Stimulated activated CD8-positive, alpha-beta memory T cell treated with anti-CD3 and anti-CD28 coated beads, Interleukin-7, amount 100 ng/mL, for 48 hours (primary cell): ENCODE measurements around the gene ABCE1.
A peak's percentile ranks its signal among the peaks of the same experiment; 100 is the strongest.

ENCODE experiments used
- DNase-seq, 2 donors: peaks; one replicate each; pipeline ENCODE4 v3.0.0-alpha.2; 2020; ENCODE audit warnings: low read depth in 1 of 2; ENCODE audit errors: extremely low read depth in 1 of 2

The ABCE1 gene

GRCh38 chr4:145097821-145098674 lies at the start of gene ABCE1, which contains the start of gene ANAPC10:
Gene ABCE1 (plus strand): TSS chr4:145098311. CDS start chr4:145104413, 6,102 bp downstream.
Gene ANAPC10 (minus strand): TSS chr4:145098196. CDS start chr4:145096099, 2,097 bp downstream.
- peak; percentile 89 to 97 for DNase-seq

- DNase-seq, result no peak
Measured at GRCh38 chr4:145048817-145049216, 49.3 kb upstream of the ABCE1 start.

GRCh38 chr4:145049241-145049640 lies 48.9 kb upstream of the ABCE1 start:
- DNase-seq, result no peak

GRCh38 chr4:145055533-145056257 lies 42.4 kb upstream of the ABCE1 start:
- no peak for DNase-seq

GRCh38 chr4:145056325-145057130 lies 41.6 kb upstream of the ABCE1 start:
- DNase-seq, result no peak

- no peak for DNase-seq
Measured at GRCh38 chr4:145058256-145058655, 39.9 kb upstream of the ABCE1 start.

GRCh38 chr4:145061318-145061920 lies 36.7 kb upstream of the ABCE1 start:
- DNase-seq, result no peak

- no peak for DNase-seq
Measured at GRCh38 chr4:145066063-145066501, 32.0 kb upstream of the ABCE1 start.

GRCh38 chr4:145069361-145069760 lies 28.8 kb upstream of the ABCE1 start:
- no peak for DNase-seq

GRCh38 chr4:145071560-145071959 lies 26.6 kb upstream of the ABCE1 start:
- no peak for DNase-seq

GRCh38 chr4:145075742-145076468 lies 22.2 kb upstream of the ABCE1 start:
- DNase-seq, result no peak

- DNase-seq, result no peak
Measured at GRCh38 chr4:145076469-145076855, 21.6 kb upstream of the ABCE1 start.

GRCh38 chr4:145081756-145082155 lies 16.4 kb upstream of the ABCE1 start:
- no peak for DNase-seq

- no peak for DNase-seq
Measured at GRCh38 chr4:145083891-145084605, 14.1 kb upstream of the ABCE1 start.

GRCh38 chr4:145090380-145090779 lies 7.7 kb upstream of the ABCE1 start:
- no peak for DNase-seq

- no peak for DNase-seq
Measured at GRCh38 chr4:145093638-145094037, 4.5 kb upstream of the ABCE1 start.

GRCh38 chr4:145097331-145097820 lies 735 bp upstream of the ABCE1 start:
- no peak for DNase-seq

- peak; percentile 5 to 27 for DNase-seq
Measured at GRCh38 chr4:145098675-145099037, 545 bp downstream of the ABCE1 start.

GRCh38 chr4:145099653-145100052 lies 1.5 kb downstream of the ABCE1 start:
- DNase-seq, result no peak
